HG02798 (cell line): ENCODE results near the gene MEX3D.
"Not testable (repeated sequence)": the region's sequence is repeated elsewhere in the genome, so short reads cannot be mapped to it uniquely, and the experiment has no call there.

Experiments used
- ATAC-seq: cut with Tn5 transposase; IDR thresholded peaks from one replicate; pipeline ENCODE4 v1.9.1; 2021; ENCODE audit warnings: mild to moderate bottlenecking; ENCODE audit not compliant: unreplicated experiment, poor library complexity

Gene MEX3D

GRCh38 chr19:1524287-1524971 lies 43.7 kb downstream of the MEX3D start:
- no peak for ATAC-seq

- no peak for ATAC-seq
These were observed 44.5 kb downstream of the MEX3D start, which contains the start of gene PLK5 for GRCh38 chr19:1523412-1524286. Gene PLK5, plus strand, starts transcription at chr19:1524077. Its CDS starts 2,920 bp downstream, at chr19:1526997.

- no peak for ATAC-seq
These were observed 45.3 kb downstream of the MEX3D start for GRCh38 chr19:1522838-1523237.

- ATAC-seq = no peak
These were observed 46.1 kb downstream of the MEX3D start for GRCh38 chr19:1522061-1522460.

- no peak for ATAC-seq
These were observed 46.5 kb downstream of the MEX3D start for GRCh38 chr19:1521636-1522035.

- ATAC-seq = no peak
These were observed 47.8 kb downstream of the MEX3D start for GRCh38 chr19:1520203-1520780.

- not testable (repeated sequence) for ATAC-seq
These were observed 48.3 kb downstream of the MEX3D start for GRCh38 chr19:1519802-1520201.

- ATAC-seq = no peak
These were observed 49.7 kb downstream of the MEX3D start for GRCh38 chr19:1518471-1518870.

- ATAC-seq = no peak
These were observed 51.8 kb downstream of the MEX3D start for GRCh38 chr19:1516395-1516753.

- ATAC-seq = no peak
These were observed 53.0 kb downstream of the MEX3D start for GRCh38 chr19:1514986-1515721.

- ATAC-seq = no peak
These were observed 53.8 kb downstream of the MEX3D start for GRCh38 chr19:1514295-1514661.

GRCh38 chr19:1513499-1514294 lies 54.4 kb downstream of the MEX3D start:
- no peak for ATAC-seq

- ATAC-seq = no peak
These were observed 55.2 kb downstream of the MEX3D start, which contains the start of gene ADAMTSL5 for GRCh38 chr19:1512671-1513498. Gene ADAMTSL5, minus strand, starts transcription at chr19:1513019. Its CDS starts 2,076 bp downstream, at chr19:1510943.

- no peak for ATAC-seq
These were observed 56.5 kb downstream of the MEX3D start for GRCh38 chr19:1511318-1512317.

- no peak for ATAC-seq
These were observed 57.3 kb downstream of the MEX3D start for GRCh38 chr19:1510807-1511206.

GRCh38 chr19:1510442-1510806 lies 57.7 kb downstream of the MEX3D start:
- ATAC-seq = no peak

GRCh38 chr19:1509602-1510441 lies 58.3 kb downstream of the MEX3D start:
- ATAC-seq = no peak
